Gastroesophageal sphincter (tissue), 3 donors: ENCODE results near the gene ARHGEF9.

Experiments used
- CTCF ChIP-seq, 4 experiments: fragments of 200-600 bp in 2 of 4; fragments of 450-650 bp in 2 of 4; sonication (generic) in 1 of 4; IDR thresholded peaks; one replicate each; pipeline ENCODE4 v1.5.1; 2017 to 2019; ENCODE audit warnings: antibody characterized with exemption in 4 of 4, mild to moderate bottlenecking in 2 of 4, moderate library complexity in 2 of 4
- POLR2A ChIP-seq, 2 donors: fragments of 450-650 bp; IDR thresholded peaks; one replicate each; pipeline ENCODE4 v1.6.1; 2017; ENCODE audit warnings: antibody characterized with exemption in 2 of 2, mild to moderate bottlenecking in 2 of 2, moderate library complexity in 1 of 2
- POLR2AphosphoS5 ChIP-seq: sonication (generic); formaldehyde crosslinking; IDR thresholded peaks from one replicate; pipeline ENCODE4 v1.6.1; 2017; ENCODE audit warnings: antibody characterized with exemption

GRCh38 chrX:63740382-63740781 is 44.6 kb downstream of the ARHGEF9 start:
- no peak for TF ChIP-seq POLR2A (IDR thresholded peaks at IDR 0.05)
- TF ChIP-seq CTCF (IDR thresholded peaks at IDR 0.05), result no peak
- no peak for TF ChIP-seq POLR2AphosphoS5
